Measurements from ENCODE around the gene NAGK. TPM values are rescaled to one million over a fixed set of nuclear protein-coding genes. Genes with fewer than 3 reads are reported as not detected.
A peak's percentile ranks its signal among the peaks of the same experiment; 100 is the strongest.
"Not testable (repeated sequence)": the region's sequence is repeated elsewhere in the genome, so short reads cannot be mapped to it uniquely, and the experiment has no call there.

NAGK gene
- total and polyA plus RNA-seq, 2 donors (not counting 1 experiment from before 2014, with no cell fraction given), result 50.4 to 136 TPM

GRCh38 chr2:71083752-71084312 is 15.4 kb downstream of the NAGK start:
- DNase-seq (ENCODE audit: low read depth in 2 of 2); H3K9ac ChIP-seq (ENCODE audit: insufficient read depth, low read length); H3K79me2 ChIP-seq (ENCODE audit: control insufficient read depth, insufficient read depth, low read length); H2AFZ ChIP-seq (ENCODE audit: low read length); H3K4me1 ChIP-seq (ENCODE audit: control insufficient read depth, extremely low read depth, insufficient read depth, low read length); H3K9me3 ChIP-seq (ENCODE audit: control insufficient read depth, insufficient read depth, low read depth, low read length); H3K27ac ChIP-seq (ENCODE audit: insufficient read depth, low read length); H3K27me3 ChIP-seq (ENCODE audit: control insufficient read depth, insufficient read depth, low read length); H4K20me1 ChIP-seq (ENCODE audit: control insufficient read depth, extremely low read depth, insufficient read depth, low read length); H3K36me3 ChIP-seq (ENCODE audit: control insufficient read depth, insufficient read depth, low read length): not testable (repeated sequence)
- Histone ChIP-seq H3K4me3 (replicated peaks in 1 of 4; ENCODE audit: control extremely low read depth in 1 of 4, insufficient read depth in 1 of 4, low read depth in 3 of 4, low read length in 4 of 4) (peak overlapping the region in 1 of 4 experiments; percentile 17), H3K4me2 (ENCODE audit: extremely low read depth, insufficient read depth, low read length) (peak overlapping the region; percentile 35)

GRCh38 chr2:71085325-71086003 is 17.0 kb downstream of the NAGK start:
- not testable (repeated sequence) for H3K27ac ChIP-seq (ENCODE audit: insufficient read depth, low read length); H3K36me3 ChIP-seq (ENCODE audit: control insufficient read depth, insufficient read depth, low read length); H2AFZ ChIP-seq (ENCODE audit: low read length); H3K79me2 ChIP-seq (ENCODE audit: control insufficient read depth, insufficient read depth, low read length); H3K4me1 ChIP-seq (ENCODE audit: control insufficient read depth, extremely low read depth, insufficient read depth, low read length); H3K4me3 ChIP-seq (replicated peaks in 1 of 4; ENCODE audit: control extremely low read depth in 1 of 4, insufficient read depth in 1 of 4, low read depth in 3 of 4, low read length in 4 of 4); H4K20me1 ChIP-seq (ENCODE audit: control insufficient read depth, extremely low read depth, insufficient read depth, low read length); H3K4me2 ChIP-seq (ENCODE audit: extremely low read depth, insufficient read depth, low read length); H3K9me3 ChIP-seq (ENCODE audit: control insufficient read depth, insufficient read depth, low read depth, low read length); H3K9ac ChIP-seq (ENCODE audit: insufficient read depth, low read length); H3K27me3 ChIP-seq (ENCODE audit: control insufficient read depth, insufficient read depth, low read length); DNase-seq (ENCODE audit: low read depth in 2 of 2)

GRCh38 chr2:71089475-71089874 is 21.0 kb downstream of the NAGK start:
- H3K4me2 ChIP-seq (ENCODE audit: extremely low read depth, insufficient read depth, low read length); H2AFZ ChIP-seq (ENCODE audit: low read length); H4K20me1 ChIP-seq (ENCODE audit: control insufficient read depth, extremely low read depth, insufficient read depth, low read length); DNase-seq (ENCODE audit: low read depth in 2 of 2); H3K4me3 ChIP-seq (replicated peaks in 1 of 4; ENCODE audit: control extremely low read depth in 1 of 4, insufficient read depth in 1 of 4, low read depth in 3 of 4, low read length in 4 of 4); H3K9ac ChIP-seq (ENCODE audit: insufficient read depth, low read length); H3K27me3 ChIP-seq (ENCODE audit: control insufficient read depth, insufficient read depth, low read length); H3K27ac ChIP-seq (ENCODE audit: insufficient read depth, low read length); H3K9me3 ChIP-seq (ENCODE audit: control insufficient read depth, insufficient read depth, low read depth, low read length); H3K36me3 ChIP-seq (ENCODE audit: control insufficient read depth, insufficient read depth, low read length); H3K4me1 ChIP-seq (ENCODE audit: control insufficient read depth, extremely low read depth, insufficient read depth, low read length); H3K79me2 ChIP-seq (ENCODE audit: control insufficient read depth, insufficient read depth, low read length): not testable (repeated sequence)

- H3K9ac ChIP-seq (ENCODE audit: insufficient read depth, low read length); H3K79me2 ChIP-seq (ENCODE audit: control insufficient read depth, insufficient read depth, low read length); H3K9me3 ChIP-seq (ENCODE audit: control insufficient read depth, insufficient read depth, low read depth, low read length); H2AFZ ChIP-seq (ENCODE audit: low read length); H3K4me3 ChIP-seq (replicated peaks in 1 of 4; ENCODE audit: control extremely low read depth in 1 of 4, insufficient read depth in 1 of 4, low read depth in 3 of 4, low read length in 4 of 4); H4K20me1 ChIP-seq (ENCODE audit: control insufficient read depth, extremely low read depth, insufficient read depth, low read length); H3K36me3 ChIP-seq (ENCODE audit: control insufficient read depth, insufficient read depth, low read length); H3K4me1 ChIP-seq (ENCODE audit: control insufficient read depth, extremely low read depth, insufficient read depth, low read length); H3K27ac ChIP-seq (ENCODE audit: insufficient read depth, low read length); DNase-seq (ENCODE audit: low read depth in 2 of 2); H3K27me3 ChIP-seq (ENCODE audit: control insufficient read depth, insufficient read depth, low read length); H3K4me2 ChIP-seq (ENCODE audit: extremely low read depth, insufficient read depth, low read length): not testable (repeated sequence)
Observed at GRCh38 chr2:71091808-71092207, 23.4 kb downstream of the NAGK start.

- H3K9me3 ChIP-seq (ENCODE audit: control insufficient read depth, insufficient read depth, low read depth, low read length); H3K4me3 ChIP-seq (replicated peaks in 1 of 4; ENCODE audit: control extremely low read depth in 1 of 4, insufficient read depth in 1 of 4, low read depth in 3 of 4, low read length in 4 of 4); H3K27me3 ChIP-seq (ENCODE audit: control insufficient read depth, insufficient read depth, low read length); H2AFZ ChIP-seq (ENCODE audit: low read length); H3K36me3 ChIP-seq (ENCODE audit: control insufficient read depth, insufficient read depth, low read length); H3K79me2 ChIP-seq (ENCODE audit: control insufficient read depth, insufficient read depth, low read length); H4K20me1 ChIP-seq (ENCODE audit: control insufficient read depth, extremely low read depth, insufficient read depth, low read length); H3K9ac ChIP-seq (ENCODE audit: insufficient read depth, low read length); H3K4me1 ChIP-seq (ENCODE audit: control insufficient read depth, extremely low read depth, insufficient read depth, low read length); H3K27ac ChIP-seq (ENCODE audit: insufficient read depth, low read length); H3K4me2 ChIP-seq (ENCODE audit: extremely low read depth, insufficient read depth, low read length); DNase-seq (ENCODE audit: low read depth in 2 of 2): not testable (repeated sequence)
Observed at GRCh38 chr2:71092491-71093260, 24.2 kb downstream of the NAGK start.

All from fibroblast of lung (primary cell).